ENCODE data around the gene ING5.

The ING5 gene

GRCh38 chr2:241676665-241677064 lies 25.2 kb upstream of the ING5 start:
- H3F3A ChIP-seq (ENCODE audit: insufficient read depth), result no peaks in the 10 kb centered on the region
- no peak overlapping the region for H3K27ac ChIP-seq (ENCODE audit: low read depth, low read length)
- 0 out of 2 replicates have a peak, but pooled peaks cover 3% of the 10 kb centered on the region for H3K36me3 ChIP-seq (ENCODE audit: low read length)
- no peak overlapping the region for H3K4me2 ChIP-seq (ENCODE audit: low read depth, low read length, poor library complexity, severe bottlenecking)
- H3K9me3 ChIP-seq (ENCODE audit: insufficient read depth, low read length), result no peaks in the 10 kb centered on the region
- H3K9me2 ChIP-seq (replicated peaks; ENCODE audit: insufficient read depth, low read length), result no peaks in the 10 kb centered on the region
- H4K20me1 ChIP-seq (ENCODE audit: low read depth, low read length), result no peaks in the 10 kb centered on the region
- H2AFZ ChIP-seq (ENCODE audit: low read depth, low read length, severe bottlenecking), result no peak overlapping the region
- H3K9ac ChIP-seq (ENCODE audit: low read length), result no peak overlapping the region
- H3K27me3 ChIP-seq (ENCODE audit: low read length), result no peaks in the 10 kb centered on the region
- H3K79me2 ChIP-seq (ENCODE audit: insufficient read depth, low read length), result peaks cover 5% of the 10 kb centered on the region; the same call in 1 of the 2 replicates
- H3K4me3 ChIP-seq (ENCODE audit: insufficient read depth, low read length, poor library complexity, severe bottlenecking), result no peak overlapping the region
- TF ChIP-seq CTCF (IDR thresholded peaks at IDR 0.05; ENCODE audit: insufficient read depth, low read length, poor library complexity, severe bottlenecking) (no peak), EZH2phosphoT487 (conservative IDR thresholded peaks at IDR 0.05; ENCODE audit: low read length) (no peak)

- TF ChIP-seq CTCF (IDR thresholded peaks at IDR 0.05; ENCODE audit: insufficient read depth, low read length, poor library complexity, severe bottlenecking), result no peak
- no peaks in the 10 kb centered on the region for H3K9me3 ChIP-seq (ENCODE audit: insufficient read depth, low read length)
- H3K27me3 ChIP-seq (ENCODE audit: low read length), result no peaks in the 10 kb centered on the region
- H3K4me2 ChIP-seq (ENCODE audit: low read depth, low read length, poor library complexity, severe bottlenecking), result no peak overlapping the region
- H3K9me2 ChIP-seq (replicated peaks; ENCODE audit: insufficient read depth, low read length), result no peaks in the 10 kb centered on the region
- peaks cover 5% of the 10 kb centered on the region; the same call in 1 of the 2 replicates for H3K36me3 ChIP-seq (ENCODE audit: low read length)
- H3K9ac ChIP-seq (ENCODE audit: low read length), result no peak overlapping the region
- H2AFZ ChIP-seq (ENCODE audit: low read depth, low read length, severe bottlenecking), result no peak overlapping the region
- H3K79me2 ChIP-seq (ENCODE audit: insufficient read depth, low read length), result peaks cover 12% of the 10 kb centered on the region
- H4K20me1 ChIP-seq (ENCODE audit: low read depth, low read length), result no peaks in the 10 kb centered on the region
- no peak overlapping the region for H3K4me3 ChIP-seq (ENCODE audit: insufficient read depth, low read length, poor library complexity, severe bottlenecking)
- no peak overlapping the region for H3K27ac ChIP-seq (ENCODE audit: low read depth, low read length)
- H3F3A ChIP-seq (ENCODE audit: insufficient read depth), result no peaks in the 10 kb centered on the region
Observed at GRCh38 chr2:241677392-241677791, 24.4 kb upstream of the ING5 start.

- peaks cover 5% of the 10 kb centered on the region; the same call in 1 of the 2 replicates for H3K36me3 ChIP-seq (ENCODE audit: low read length)
Observed at GRCh38 chr2:241678307-241678706, 23.5 kb upstream of the ING5 start.

More at GRCh38 chr2:241678307-241678706, 23.5 kb upstream of the ING5 start:
- no peak overlapping the region for H3K4me3 ChIP-seq (ENCODE audit: insufficient read depth, low read length, poor library complexity, severe bottlenecking)
- no peak overlapping the region for H3K4me2 ChIP-seq (ENCODE audit: low read depth, low read length, poor library complexity, severe bottlenecking)
- TF ChIP-seq CTCF (IDR thresholded peaks at IDR 0.05; ENCODE audit: insufficient read depth, low read length, poor library complexity, severe bottlenecking), result no peak
- no peak for TF ChIP-seq EZH2phosphoT487 (conservative IDR thresholded peaks at IDR 0.05; ENCODE audit: low read length)
- no peaks in the 10 kb centered on the region for H3F3A ChIP-seq (ENCODE audit: insufficient read depth)
- H3K9me2 ChIP-seq (replicated peaks; ENCODE audit: insufficient read depth, low read length), result no peaks in the 10 kb centered on the region
- H3K9ac ChIP-seq (ENCODE audit: low read length), result no peak overlapping the region
- H3K27me3 ChIP-seq (ENCODE audit: low read length), result no peaks in the 10 kb centered on the region
- peaks cover 19% of the 10 kb centered on the region for H3K79me2 ChIP-seq (ENCODE audit: insufficient read depth, low read length)
- H2AFZ ChIP-seq (ENCODE audit: low read depth, low read length, severe bottlenecking), result no peak overlapping the region
- H4K20me1 ChIP-seq (ENCODE audit: low read depth, low read length), result no peaks in the 10 kb centered on the region
- no peak overlapping the region for H3K27ac ChIP-seq (ENCODE audit: low read depth, low read length)
- H3K9me3 ChIP-seq (ENCODE audit: insufficient read depth, low read length), result no peaks in the 10 kb centered on the region
